ENCODE measurements around the gene SPATC1L. TPM values are rescaled to one million over a fixed set of nuclear protein-coding genes. Genes with fewer than 3 reads are reported as not detected.

SPATC1L gene
- total and polyA plus RNA-seq, 7 donors: 1.9 to 6.0 (median 3.9) TPM

DNA sequence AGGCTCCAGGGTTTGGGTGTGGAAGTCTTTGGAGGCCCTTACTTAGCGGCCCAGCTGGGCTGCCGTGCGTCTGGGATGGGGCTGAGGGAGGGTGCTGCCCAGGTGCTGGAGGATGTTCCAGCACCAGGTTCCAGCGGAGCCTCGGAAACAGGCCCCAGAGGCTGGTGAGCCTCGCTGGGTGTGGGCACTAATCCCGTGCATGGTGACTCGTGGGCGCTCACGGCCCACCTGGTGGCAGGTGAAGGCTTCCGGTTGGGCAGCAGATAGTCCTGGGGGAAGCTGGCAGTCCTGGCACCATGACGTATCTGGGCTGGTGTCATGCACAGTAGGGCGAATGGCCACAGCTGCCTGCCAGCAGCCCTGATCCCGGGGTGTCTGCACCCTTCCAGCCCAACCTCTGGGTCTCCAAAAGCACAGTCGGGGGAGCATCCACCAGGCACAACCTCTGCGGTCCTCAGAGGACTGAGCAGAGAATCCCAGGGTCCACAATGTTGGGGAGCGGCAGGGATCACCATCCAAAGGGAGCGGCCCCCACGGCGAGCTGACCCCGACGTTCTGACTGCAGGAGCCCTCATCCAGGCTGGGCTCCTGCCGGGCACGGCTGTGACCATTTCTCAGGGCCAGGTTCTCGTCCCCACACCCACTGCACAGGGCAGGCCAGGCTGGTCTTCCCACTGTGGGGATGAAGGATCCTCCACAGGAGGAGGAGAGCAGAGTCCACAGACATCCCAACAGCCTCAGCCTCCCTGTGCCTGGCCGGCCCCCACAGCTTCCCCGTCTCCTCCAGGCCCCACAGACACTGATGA lies 54.2 kb downstream of the SPATC1L start:
- peak; percentile 15 to 49 for DNase-seq
- TF ChIP-seq, protein P1, sequence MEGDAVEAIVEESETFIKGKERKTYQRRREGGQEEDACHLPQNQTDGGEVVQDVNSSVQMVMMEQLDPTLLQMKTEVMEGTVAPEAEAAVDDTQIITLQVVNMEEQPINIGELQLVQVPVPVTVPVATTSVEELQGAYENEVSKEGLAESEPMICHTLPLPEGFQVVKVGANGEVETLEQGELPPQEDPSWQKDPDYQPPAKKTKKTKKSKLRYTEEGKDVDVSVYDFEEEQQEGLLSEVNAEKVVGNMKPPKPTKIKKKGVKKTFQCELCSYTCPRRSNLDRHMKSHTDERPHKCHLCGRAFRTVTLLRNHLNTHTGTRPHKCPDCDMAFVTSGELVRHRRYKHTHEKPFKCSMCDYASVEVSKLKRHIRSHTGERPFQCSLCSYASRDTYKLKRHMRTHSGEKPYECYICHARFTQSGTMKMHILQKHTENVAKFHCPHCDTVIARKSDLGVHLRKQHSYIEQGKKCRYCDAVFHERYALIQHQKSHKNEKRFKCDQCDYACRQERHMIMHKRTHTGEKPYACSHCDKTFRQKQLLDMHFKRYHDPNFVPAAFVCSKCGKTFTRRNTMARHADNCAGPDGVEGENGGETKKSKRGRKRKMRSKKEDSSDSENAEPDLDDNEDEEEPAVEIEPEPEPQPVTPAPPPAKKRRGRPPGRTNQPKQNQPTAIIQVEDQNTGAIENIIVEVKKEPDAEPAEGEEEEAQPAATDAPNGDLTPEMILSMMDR (IDR thresholded peaks at IDR 0.05): no peak
- no peak overlapping the region for H3K27ac ChIP-seq
- peaks cover 0 to 10% of the 10 kb centered on the region in 2 donors for H3K36me3 ChIP-seq (ENCODE audit: insufficient read depth in 1 of 2, low read depth in 1 of 2)
- 63 to 74% (median 70%) methylated on average over 23 to 27 of the region's 27 CpGs for whole genome bisulfite sequencing, 3 donors
- intact Hi-C loops (cut with DNase I): no loop called here
- H3K4me3 ChIP-seq: no peak overlapping the region
- no peaks in the 10 kb centered on the region for H3K27me3 ChIP-seq (ENCODE audit: insufficient read depth in 3 of 3, low read length in 2 of 3)
- no peaks in the 10 kb centered on the region for H3K9me3 ChIP-seq
- peak in 1 of 4 donors; percentile 10 for ATAC-seq
- no peaks in the 10 kb centered on the region for H3K4me1 ChIP-seq

DNA sequence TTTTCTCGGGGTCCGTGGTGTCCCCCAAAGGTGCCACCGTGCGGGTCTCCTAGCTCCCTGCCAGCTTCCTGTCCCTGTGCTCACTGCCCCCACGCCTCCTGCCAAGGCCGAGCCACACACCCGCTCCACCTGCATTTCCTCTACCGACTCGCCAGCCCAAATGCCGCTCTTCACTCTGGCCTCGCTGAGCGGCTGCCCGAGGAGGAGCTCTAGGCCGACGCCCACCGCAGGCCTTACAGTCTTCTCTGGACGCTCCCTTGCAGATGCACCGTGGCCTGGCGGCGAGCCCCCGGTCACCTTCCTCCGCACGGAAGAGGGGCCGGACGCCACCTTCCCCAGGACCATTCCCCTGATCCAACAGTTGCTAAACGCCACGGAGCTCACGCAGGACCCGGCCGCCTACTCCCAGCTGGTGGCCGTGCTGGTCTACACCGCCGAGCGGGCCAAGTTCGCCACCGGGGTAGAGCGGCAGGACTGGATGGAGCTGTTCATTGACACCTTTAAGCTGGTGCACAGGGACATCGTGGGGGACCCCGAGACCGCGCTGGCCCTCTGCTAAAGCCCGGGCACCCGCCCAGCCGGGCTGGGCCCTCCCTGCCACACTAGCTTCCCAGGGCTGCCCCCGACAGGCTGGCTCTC lies 55.2 kb downstream of the SPATC1L start:
- H3K27ac ChIP-seq: no peak overlapping the region
- H3K27me3 ChIP-seq (ENCODE audit: insufficient read depth in 3 of 3, low read length in 2 of 3): no peaks in the 10 kb centered on the region
- intact Hi-C loops (cut with DNase I): no loop called here
- peaks cover 0 to 10% of the 10 kb centered on the region in 2 donors for H3K36me3 ChIP-seq (ENCODE audit: insufficient read depth in 1 of 2, low read depth in 1 of 2)
- 80 to 85% (median 84%) methylated on average over 45 of the region's 45 CpGs for WGBS, 3 donors
- H3K4me3 ChIP-seq: no peak overlapping the region
- TF ChIP-seq, protein P1 (IDR thresholded peaks at IDR 0.05): no peak
- no peak for ATAC-seq
- DNase-seq: peak; percentile 22 to 52
- H3K4me1 ChIP-seq: no peaks in the 10 kb centered on the region
- H3K9me3 ChIP-seq: no peaks in the 10 kb centered on the region

DNA sequence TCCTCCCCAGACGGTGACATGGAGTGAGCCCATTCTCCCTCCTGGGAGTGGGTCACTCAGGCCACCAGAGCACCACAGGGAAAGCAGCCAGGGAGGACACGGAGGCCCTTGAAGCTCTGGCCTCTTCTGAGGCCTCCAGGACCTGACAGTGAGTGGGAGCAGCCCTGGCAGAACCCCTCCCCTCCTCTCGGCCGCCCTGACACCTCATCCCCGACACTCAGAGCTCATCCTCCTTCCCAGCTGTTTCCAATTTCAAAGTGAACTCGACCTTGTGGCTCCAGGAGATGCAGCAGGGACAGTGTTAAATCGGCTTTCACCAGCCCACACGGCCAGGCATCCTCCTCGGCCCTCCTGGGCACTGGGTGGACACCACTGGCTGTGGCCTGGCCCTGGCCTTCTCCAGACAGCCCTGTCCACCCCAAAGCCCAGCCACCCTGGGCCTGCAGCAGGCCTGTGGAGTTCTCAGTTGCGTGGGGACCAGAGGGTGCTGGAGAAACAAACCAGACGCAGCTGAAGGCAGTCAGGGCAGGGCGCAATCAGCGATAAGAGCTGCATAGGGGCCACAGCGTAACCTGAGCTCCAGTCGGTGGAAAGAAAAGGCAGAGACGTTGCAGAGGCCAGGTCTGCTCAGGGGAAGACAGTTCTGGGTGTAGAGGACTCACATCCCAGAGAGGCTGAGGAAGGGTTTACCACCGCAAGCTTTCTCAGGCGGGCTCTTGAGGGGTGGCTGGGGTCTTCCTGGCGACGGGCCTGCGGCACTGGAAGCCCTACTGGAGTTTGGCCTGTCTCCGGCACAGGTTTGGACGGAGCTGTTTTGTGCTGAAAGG lies 55.9 kb downstream of the SPATC1L start:
- Histone ChIP-seq H3K27me3 (ENCODE audit: insufficient read depth in 3 of 3, low read length in 2 of 3) (no peaks in the 10 kb centered on the region), H3K36me3 (ENCODE audit: insufficient read depth in 1 of 2, low read depth in 1 of 2) (peaks cover 0 to 10% of the 10 kb centered on the region in 2 donors), H3K9me3 (no peaks in the 10 kb centered on the region), H3K4me3 (no peak overlapping the region), H3K27ac (no peak overlapping the region), H3K4me1 (no peaks in the 10 kb centered on the region)
- intact Hi-C loops (cut with DNase I): no loop called here
- no peak for ATAC-seq
- TF ChIP-seq, protein P1 (IDR thresholded peaks at IDR 0.05): no peak
- DNase-seq: peak in 1 of 2 donors; percentile 33
- WGBS, 3 donors: 69 to 73% (median 70%) methylated on average over 23 of the region's 23 CpGs

DNA sequence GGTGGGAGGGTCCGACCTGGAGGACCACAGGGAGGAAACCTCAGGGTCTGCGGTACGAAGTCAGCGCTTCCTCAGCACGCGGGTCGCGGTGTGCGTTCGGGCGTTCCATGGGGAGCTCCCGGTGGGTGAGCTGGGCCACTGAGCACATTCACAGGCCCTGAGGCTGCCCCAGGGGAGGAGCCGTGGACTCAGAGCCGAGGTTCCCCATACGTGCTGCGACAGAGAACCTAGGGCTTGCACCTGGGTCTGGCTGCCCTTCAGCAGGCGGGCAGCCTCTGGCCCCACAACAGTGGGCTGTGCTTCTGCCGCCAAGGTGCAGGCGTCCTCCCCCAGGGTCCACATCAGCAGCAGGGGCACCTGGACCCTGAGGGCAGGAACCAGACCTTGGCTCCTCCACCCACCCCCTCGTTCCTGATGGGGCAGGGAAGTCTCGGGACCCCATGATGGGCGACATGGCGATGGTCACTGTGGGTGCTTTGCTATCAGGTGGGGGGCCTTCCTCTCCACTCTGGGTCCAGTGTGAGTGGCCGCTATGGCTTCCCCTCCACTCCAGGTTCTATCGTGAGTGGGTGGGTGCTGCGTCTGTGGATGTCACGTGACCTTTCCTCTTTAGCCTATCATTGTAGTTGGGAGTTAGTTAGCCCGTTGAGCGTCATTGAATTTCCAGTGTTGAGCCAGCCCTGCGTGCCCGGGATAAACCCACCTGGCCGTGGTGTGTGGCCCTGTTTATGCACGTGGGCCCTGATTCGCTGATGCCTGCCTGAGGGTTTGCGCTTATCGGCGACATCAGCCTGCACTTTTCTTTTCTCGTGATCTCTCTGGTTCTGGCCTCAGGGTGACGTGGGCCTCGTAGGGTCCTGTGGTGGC lies 56.8 kb downstream of the SPATC1L start:
- Histone ChIP-seq H3K4me3 (no peak overlapping the region), H3K27me3 (ENCODE audit: insufficient read depth in 3 of 3, low read length in 2 of 3) (no peaks in the 10 kb centered on the region), H3K9me3 (no peaks in the 10 kb centered on the region), H3K36me3 (ENCODE audit: insufficient read depth in 1 of 2, low read depth in 1 of 2) (peaks cover 0 to 14% of the 10 kb centered on the region in 2 donors), H3K4me1 (no peaks in the 10 kb centered on the region), H3K27ac (no peak overlapping the region)
- peak; percentile 11 to 48 for DNase-seq
- intact Hi-C loops (cut with DNase I): no loop called here
- TF ChIP-seq, protein P1 (IDR thresholded peaks at IDR 0.05): no peak
- WGBS, 3 donors: 86 to 89% (median 87%) methylated on average over 39 to 40 of the region's 40 CpGs
- ATAC-seq: no peak

All from psoas muscle (tissue), 8 donors.